KBM-7 (cell line): ENCODE measurements around the gene JAZF1.
A peak's percentile ranks its signal among the peaks of the same experiment; 100 is the strongest.

Source experiments
- DNase-seq: peaks from one replicate; pipeline ENCODE4 v3.0.0-alpha.2; 2015
- in situ Hi-C: fragments of 300-500 bp; cut with MboI; formaldehyde crosslinking; loops from 2 replicates; pipeline ENCODE4 v1.14.3; 2020; ENCODE audit warnings: low sequenced_read_pairs, low pct_unique_long_range_greater_than_20kb, mixed read lengths

Gene JAZF1

GRCh38 chr7:28121496-28121895, 59.1 kb downstream of the JAZF1 start:
- no peak for DNase-seq
- in situ Hi-C loops = no loop called here

DNA sequence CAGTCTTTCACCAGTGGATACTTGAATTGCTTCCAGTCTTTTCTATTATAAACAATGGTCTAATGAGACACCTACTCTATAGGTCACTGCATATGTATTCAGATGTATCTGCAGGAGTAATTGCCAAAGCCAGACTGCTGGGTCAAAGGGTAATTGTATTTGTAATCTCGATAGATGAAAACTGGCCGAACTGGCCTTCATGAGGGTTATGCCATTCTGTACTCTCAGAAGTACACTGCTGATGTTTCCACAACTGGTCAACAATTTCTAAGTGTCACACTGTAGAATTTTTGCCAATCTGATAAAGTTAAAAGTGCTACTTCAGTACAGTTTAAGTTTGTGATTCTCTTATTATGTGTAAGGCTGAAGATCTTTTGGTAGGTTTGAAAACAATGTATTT, 64.6 kb downstream of the JAZF1 start:
- in situ Hi-C loops = no loop called here

DNA sequence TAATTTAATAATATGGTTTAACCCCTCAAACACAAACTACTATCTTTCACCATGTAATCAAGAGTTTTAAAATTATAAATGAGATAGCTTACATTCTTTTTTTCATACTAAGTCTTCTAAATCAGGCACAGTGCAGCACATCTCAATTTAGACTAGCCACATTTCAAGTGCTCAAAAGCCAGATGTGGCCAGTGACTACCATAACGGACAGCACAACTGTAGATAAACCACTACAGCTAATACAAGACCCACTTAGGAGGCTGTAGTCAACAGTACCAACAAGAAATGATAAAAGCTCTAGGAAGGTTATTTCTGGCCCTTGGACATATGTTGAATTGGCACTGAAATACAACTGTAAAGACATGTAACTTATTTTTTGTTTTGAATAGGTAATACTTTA, 65.3 kb downstream of the JAZF1 start:
- no peak for DNase-seq
- in situ Hi-C loops = no loop called here

More for the DNA sequence above, 64.6 kb downstream of the JAZF1 start:
- DNase-seq = no peak

- in situ Hi-C loops = no loop called here
- no peak for DNase-seq
These were observed 66.5 kb downstream of the JAZF1 start for GRCh38 chr7:28114056-28114455.

DNA sequence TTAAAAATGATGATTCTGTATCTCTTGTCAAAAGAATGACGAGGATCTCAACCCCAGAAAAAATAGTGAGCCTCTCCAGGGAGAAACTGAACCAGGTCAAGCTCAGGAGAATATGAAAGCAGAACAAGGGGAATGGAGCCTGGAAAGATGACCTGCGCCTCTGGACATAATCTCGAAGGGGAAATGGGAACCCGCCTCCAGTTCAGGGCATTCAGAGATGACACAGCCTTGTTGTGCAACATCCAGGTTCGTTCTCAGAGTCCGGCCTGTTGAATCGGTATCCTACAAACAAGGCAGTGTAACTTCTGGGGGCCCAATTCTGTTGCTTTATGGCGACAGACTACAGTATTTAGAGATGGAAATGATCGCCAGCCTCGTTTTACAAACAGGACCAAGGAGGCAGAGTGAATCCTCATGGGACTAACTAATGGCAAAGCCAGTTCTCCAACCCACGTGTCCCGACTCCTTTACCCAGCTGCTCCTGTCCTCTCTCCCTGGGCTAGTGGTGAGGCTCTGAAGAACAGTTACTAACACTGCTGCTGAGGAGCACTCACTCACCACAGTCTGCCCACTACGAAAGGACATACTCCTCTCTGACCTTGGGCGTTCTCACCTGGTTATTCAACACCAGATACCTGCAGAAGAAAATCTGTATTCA, 67.6 kb downstream of the JAZF1 start:
- in situ Hi-C loops = no loop called here
- no peak for DNase-seq

- in situ Hi-C loops = no loop called here
- no peak for DNase-seq
These were observed 68.1 kb downstream of the JAZF1 start for GRCh38 chr7:28112467-28112866.

- in situ Hi-C loops = no loop called here
- no peak for DNase-seq
These were observed 68.6 kb downstream of the JAZF1 start for GRCh38 chr7:28112012-28112411.

DNA sequence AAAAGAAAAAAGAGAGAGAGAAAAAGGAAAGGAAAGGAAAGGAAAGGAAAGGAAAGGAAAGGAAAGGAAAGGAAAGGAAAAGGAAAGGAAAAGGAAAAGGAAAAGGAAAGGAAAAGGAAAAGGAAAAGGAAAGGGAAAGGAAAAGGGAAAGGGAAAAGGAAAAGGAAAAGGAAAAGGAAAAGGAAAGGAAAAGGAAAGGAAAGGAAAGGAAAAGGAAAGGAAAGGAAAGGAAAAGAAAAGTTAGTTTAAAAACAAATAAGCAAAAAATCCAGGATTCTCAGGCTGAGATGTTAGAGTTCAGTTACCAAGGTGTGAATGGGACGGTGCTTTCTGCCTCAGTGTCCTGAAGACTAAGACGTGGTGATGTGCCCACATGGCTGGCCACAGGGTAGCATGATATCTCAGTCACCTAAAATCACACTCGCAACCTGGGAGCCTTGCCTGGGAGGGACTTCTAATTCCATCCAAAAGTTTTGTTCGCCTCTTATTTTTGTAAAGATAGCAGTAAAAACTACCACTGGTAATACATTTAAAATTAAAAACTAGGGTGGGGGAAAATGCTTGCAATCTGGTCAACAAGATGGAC, 70.1 kb downstream of the JAZF1 start:
- in situ Hi-C loops = no loop called here
- no peak for DNase-seq

DNA sequence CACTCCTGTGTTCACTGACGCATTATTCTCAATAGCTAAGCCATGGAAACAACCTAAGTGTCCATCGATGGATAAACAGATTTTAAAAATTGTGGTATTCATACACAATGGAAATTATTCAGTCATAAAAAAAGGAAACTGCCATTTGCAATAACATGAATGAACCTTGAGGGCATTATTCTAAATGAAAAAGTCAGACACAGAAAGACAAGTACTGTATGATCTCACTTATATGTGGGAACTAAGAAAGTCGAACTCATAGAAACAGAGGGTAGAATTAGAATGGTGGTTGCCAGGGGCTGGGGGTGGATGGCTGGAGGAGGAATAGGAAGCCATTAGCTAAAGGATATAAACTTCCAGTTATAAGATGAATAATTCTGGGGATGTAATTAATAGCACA, 71.8 kb downstream of the JAZF1 start:
- in situ Hi-C loops = no loop called here
- DNase-seq = no peak

GRCh38 chr7:28107960-28108359, 72.6 kb downstream of the JAZF1 start:
- no peak for DNase-seq
- in situ Hi-C loops = no loop called here

DNA sequence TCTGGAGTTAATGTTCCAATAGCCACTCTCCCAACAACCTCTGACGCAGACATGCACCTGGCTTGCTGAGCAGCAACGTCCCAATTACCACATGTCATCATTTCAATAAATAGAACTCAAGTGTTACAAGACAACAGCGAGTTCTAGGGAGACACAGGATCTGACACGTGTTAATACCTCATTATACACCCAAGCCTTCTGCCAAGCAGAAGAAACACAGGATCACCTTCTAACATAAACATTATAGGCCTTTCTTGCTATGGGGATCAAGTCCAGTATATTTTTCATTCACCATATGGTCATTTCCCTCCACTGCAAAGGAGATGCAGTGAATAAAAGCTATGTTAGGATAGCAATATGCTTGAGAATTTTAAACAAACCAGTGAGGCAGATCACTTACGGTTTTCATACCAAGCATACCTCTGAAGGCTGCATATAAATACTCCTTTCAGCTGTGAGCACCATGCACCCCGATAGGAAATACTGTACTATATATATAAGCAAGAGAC, 74.2 kb downstream of the JAZF1 start:
- in situ Hi-C loops = no loop called here
- DNase-seq = no peak

DNA sequence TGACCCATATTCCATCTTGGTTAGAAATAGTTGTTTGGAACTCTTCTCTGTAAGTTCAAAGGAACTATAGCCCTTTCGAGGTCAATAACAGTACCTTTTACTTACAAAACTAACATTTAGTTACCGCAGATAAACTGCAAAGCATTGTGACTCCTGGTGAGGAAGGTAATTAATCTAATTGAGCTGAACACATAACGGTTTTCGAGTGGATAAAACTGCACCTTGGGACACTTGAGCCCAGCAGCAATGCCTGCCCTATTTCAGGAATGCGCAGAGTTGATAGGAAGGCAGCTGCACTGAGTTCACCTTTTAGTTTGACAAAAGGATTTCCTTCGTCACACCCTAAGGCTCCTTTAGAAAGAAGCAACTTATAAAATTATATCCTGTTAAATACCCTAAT, 75.4 kb downstream of the JAZF1 start:
- DNase-seq = no peak
- in situ Hi-C loops = no loop called here

DNA sequence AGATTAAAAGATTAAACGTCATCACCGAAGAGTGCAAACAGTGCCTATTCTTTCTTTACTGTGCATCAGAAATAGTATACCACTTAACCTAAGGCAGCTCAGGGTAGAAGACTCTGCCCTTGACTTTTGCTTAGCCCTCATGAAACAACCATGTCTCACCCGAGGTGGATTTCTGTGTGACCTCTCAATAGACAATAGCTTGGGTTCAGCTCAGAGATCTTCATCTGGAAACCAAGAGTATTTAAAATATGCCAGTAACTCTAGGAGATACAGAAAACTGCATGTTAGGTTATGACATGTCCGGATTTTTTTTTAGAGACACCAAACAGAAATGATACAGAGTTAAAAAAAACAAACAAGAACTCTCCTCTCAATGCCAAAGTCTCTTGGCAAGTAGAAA, 75.8 kb downstream of the JAZF1 start:
- no peak for DNase-seq
- in situ Hi-C loops = no loop called here

- no peak for DNase-seq
- in situ Hi-C loops = no loop called here
These were observed 76.5 kb downstream of the JAZF1 start for GRCh38 chr7:28104041-28104541.

GRCh38 chr7:28102797-28103196, 77.8 kb downstream of the JAZF1 start:
- DNase-seq = no peak
- in situ Hi-C loops = no loop called here

- DNase-seq = peak; percentile 65
- in situ Hi-C loops = no loop called here
These were observed 83.9 kb downstream of the JAZF1 start for GRCh38 chr7:28096713-28097112.

DNA sequence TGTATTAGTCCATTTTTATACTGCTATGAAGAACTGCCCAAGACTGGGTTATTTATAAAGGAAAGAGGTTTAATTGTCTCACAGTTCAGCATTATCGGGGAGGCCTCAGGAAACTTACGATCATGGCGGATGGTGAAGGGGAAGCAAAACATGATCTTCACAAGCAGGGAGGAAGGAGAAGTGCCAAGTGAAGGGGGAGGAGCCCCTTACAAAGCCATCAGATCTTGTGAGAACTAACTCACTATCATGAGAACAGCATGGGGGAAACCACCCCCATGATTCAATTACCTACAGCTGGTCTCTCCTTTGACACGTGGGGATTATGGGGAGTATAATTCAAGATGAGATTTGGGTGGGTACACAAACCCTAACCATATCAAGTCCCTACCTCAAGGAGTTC, 85.4 kb downstream of the JAZF1 start:
- in situ Hi-C loops = no loop called here
- DNase-seq = no peak

DNA sequence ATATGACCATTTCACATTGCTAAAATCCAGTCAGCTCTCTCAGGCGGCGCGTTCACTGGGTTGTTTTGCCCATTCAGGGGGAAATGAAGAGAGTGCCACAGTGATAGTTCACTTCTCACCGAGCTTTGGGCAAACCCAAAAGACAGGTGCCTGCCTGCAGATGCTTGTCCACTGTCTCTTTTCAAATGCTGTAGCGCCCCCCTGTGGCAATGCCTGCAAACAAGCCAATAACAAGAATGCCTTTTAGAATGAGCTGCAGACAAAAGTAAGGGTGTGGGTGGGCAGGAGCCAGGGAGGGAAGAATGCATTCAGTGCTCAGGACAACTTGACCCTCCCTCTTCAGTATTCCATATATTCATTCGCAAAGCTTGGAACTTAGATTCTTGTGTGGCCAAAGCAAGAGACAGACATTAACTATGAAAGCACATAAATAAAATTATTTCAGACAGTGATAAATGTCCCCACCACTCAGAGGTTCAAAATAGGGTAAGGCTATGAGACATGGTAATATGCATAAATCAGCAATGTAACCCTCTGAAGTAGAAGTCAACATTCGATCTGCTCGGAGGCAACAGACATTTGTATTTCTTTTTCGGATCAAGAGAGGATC, 86.9 kb downstream of the JAZF1 start:
- DNase-seq = peak; percentile 80
- in situ Hi-C loops = no loop called here

DNA sequence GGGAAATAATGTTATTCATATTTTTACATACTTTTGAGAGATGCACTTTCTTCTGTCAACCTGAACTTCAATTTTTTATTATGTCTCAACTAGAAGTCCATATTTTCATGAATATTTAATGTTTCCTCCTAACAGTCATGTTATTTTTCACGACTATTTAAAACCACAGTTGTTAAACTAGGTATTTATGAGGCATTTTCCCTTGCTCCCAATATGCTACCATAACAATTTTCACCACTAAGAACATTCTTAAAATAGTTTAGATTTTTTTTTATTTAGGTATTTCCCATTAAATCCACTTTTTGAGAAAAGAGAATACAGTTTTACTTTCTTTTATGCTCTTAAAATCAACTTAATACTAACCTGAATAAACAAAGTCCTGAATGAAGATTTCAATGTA, 89.4 kb downstream of the JAZF1 start:
- no peak for DNase-seq
- in situ Hi-C loops = no loop called here

GRCh38 chr7:28088901-28089714, 91.5 kb downstream of the JAZF1 start:
- DNase-seq = no peak
- in situ Hi-C loops = no loop called here
